Right lobe of liver (tissue), 6 donors: Measurements from ENCODE around the gene TMED3. TPM values are rescaled to one million over a fixed set of nuclear protein-coding genes. Genes with fewer than 3 reads are reported as not detected.
A peak's percentile ranks its signal among the peaks of the same experiment; 100 is the strongest.

ENCODE experiments used
- ATAC-seq, 4 donors: fragments of 200-7000 bp; cut with Tn5 transposase; one replicate each; pipeline ENCODE4 v1.9.1; 2020; ENCODE audit warnings: mild to moderate bottlenecking in 4 of 4, moderate library complexity in 4 of 4
- DNase-seq, 3 donors: peaks; one replicate each; pipeline ENCODE4 v3.0.0-alpha.2; 2020
- H3K27ac ChIP-seq, 3 donors: fragments of 200-600 bp; one replicate each; pipeline ENCODE4 v1.8.0; 2022
- H3K27me3 ChIP-seq, 2 donors: fragments of 200-600 bp; one replicate each; pipeline ENCODE4 v1.8.0; 2022
- H3K36me3 ChIP-seq, 4 donors: fragments of 200-600 bp; sonication (generic) in 1 of 4; one replicate each; pipeline versions ENCODE4 v1.5.1 to v1.8.0; 2017 to 2022; ENCODE audit warnings: control low read depth in 1 of 4
- H3K4me1 ChIP-seq, 4 donors: fragments of 200-600 bp; sonication (generic) in 1 of 4; one replicate each; pipeline versions ENCODE4 v1.5.1 to v1.8.0; 2017 to 2022; ENCODE audit warnings: control low read depth in 1 of 4
- H3K4me3 ChIP-seq, 3 donors: fragments of 200-600 bp; one replicate each; pipeline ENCODE4 v1.8.0; 2022
- H3K9me3 ChIP-seq, 4 donors: fragments of 200-600 bp; sonication (generic) in 1 of 4; one replicate each; pipeline versions ENCODE4 v1.5.1 to v1.8.0; 2017 to 2022; ENCODE audit warnings: control low read depth in 1 of 4
- CTCF ChIP-seq, 4 donors: fragments of 200-600 bp in 3 of 4; fragments of 450-650 bp in 1 of 4; IDR thresholded peaks; one replicate each; pipeline versions ENCODE4 v1.5.1 to v1.8.0; 2016 to 2022; ENCODE audit warnings: antibody characterized with exemption in 4 of 4, mild to moderate bottlenecking in 2 of 4
- POLR2A ChIP-seq: fragments of 450-650 bp; IDR thresholded peaks from one replicate; pipeline ENCODE4 v1.6.1; 2017; ENCODE audit warnings: antibody characterized with exemption, mild to moderate bottlenecking
- WGBS: methylation state at CpG from one replicate; pipeline ENCODE4 v1.1.6; 2018; ENCODE audit warnings: low coverage, low lambda C conversion rate; ENCODE audit not compliant: insufficient coverage; ENCODE audit errors: missing lambda C conversion rate; 5-methylcytosine and 5-hydroxymethylcytosine counted together
- intact Hi-C, 2 donors: fragments of 100-400 bp; cut with DNase I; formaldehyde crosslinking; loops; one replicate each; pipeline versions ENCODE4 v1.11.2 to v1.14.1; 2022
- total RNA-seq, 6 experiments: library from RNA; depleted of rRNA in 2 of 6; stranded (reverse); fragments of >200 nt in 2 of 6; fragmentation: NEBNext Ultra II Directional in 3 of 6; extraction: Animal tissue kit (Norgen Biotek cat#: 25700) in 3 of 6; gene quantifications; one replicate each; pipeline versions ENCODE4 v1.1.0 to v1.2.4, GENCODE V29; 2016 to 2023
- donor health status: DM: no; HTN: yes; CAD: no.
- donor health status: DM: no; HTN: no; CAD: no.
- donor health status: DM: no; HTN: no; CAD: no.
- donor health status: DM: no; HTN: yes; CAD: no.
- donor health status: DM: no; HTN: yes; CAD: no.

The TMED3 gene
- total RNA-seq, 6 experiments from 2014 or later, result 5.5 to 15.2 (median 8.1) TPM

- TF ChIP-seq POLR2A, result no peak
- H3K36me3 ChIP-seq, result no peaks in the 10 kb centered on the region
- no peak within 1 kb of the TSS for H3K4me3 ChIP-seq
- WGBS, result 6% methylated on average over 25 of the region's 56 CpGs
- H3K9me3 ChIP-seq, result no peaks in the 10 kb centered on the region
- intact Hi-C loops, result no loop called here
- no peaks in the 10 kb centered on the region for H3K4me1 ChIP-seq
- DNase-seq, result no peak
- no peak within 1 kb of the TSS for H3K27ac ChIP-seq
- ATAC-seq, result no peak
- H3K27me3 ChIP-seq, result peaks cover 9 to 10% of the 10 kb centered on the region in 2 donors
These were observed 28.3 kb upstream of the TMED3 start, which contains the start of gene ANKRD34C for GRCh38 chr15:79282371-79283251. TSS of gene ANKRD34C (plus strand) at chr15:79282722. CDS start at chr15:79293285, 10,563 bp downstream.

GRCh38 chr15:79283252-79284048 lies 27.5 kb upstream of the TMED3 start:
- TF ChIP-seq CTCF (IDR thresholded peaks at IDR 0.05), result no peak
- no peak for TF ChIP-seq POLR2A
- H3K9me3 ChIP-seq, result no peaks in the 10 kb centered on the region
- H3K4me3 ChIP-seq, result no peak overlapping the region
- DNase-seq (peak in 2 of 3 donors; percentile 46 to 62), ATAC-seq (peak; percentile 39 to 78 (median 54))
- WGBS, result 15% methylated on average over 22 of the region's 46 CpGs
- peaks cover 9 to 10% of the 10 kb centered on the region in 2 donors for H3K27me3 ChIP-seq
- intact Hi-C loops, result no loop called here
- H3K4me1 ChIP-seq, result no peaks in the 10 kb centered on the region
- H3K36me3 ChIP-seq, result no peaks in the 10 kb centered on the region
- H3K27ac ChIP-seq, result no peak overlapping the region

- intact Hi-C loops, result no loop called here
- WGBS, result 56% methylated on average over 6 of the region's 6 CpGs
These were observed 20.2 kb upstream of the TMED3 start for GRCh38 chr15:79290642-79291275.

GRCh38 chr15:79292011-79292410 lies 18.9 kb upstream of the TMED3 start:
- no peak for TF ChIP-seq CTCF (IDR thresholded peaks at IDR 0.05)
- TF ChIP-seq POLR2A, result no peak
- Histone ChIP-seq H3K4me1 (no peaks in the 10 kb centered on the region), H3K27me3 (no peaks in the 10 kb centered on the region), H3K4me3 (no peak overlapping the region), H3K9me3 (no peaks in the 10 kb centered on the region), H3K36me3 (no peaks in the 10 kb centered on the region), H3K27ac (no peak overlapping the region)
- no peak for ATAC-seq
- intact Hi-C loops, result no loop called here
- WGBS, result 74% methylated on average over 3 of the region's 4 CpGs
- DNase-seq, result no peak

More at GRCh38 chr15:79290642-79291275, 20.2 kb upstream of the TMED3 start:
- ATAC-seq, result no peak
- Histone ChIP-seq H3K27ac (no peak overlapping the region), H3K36me3 (no peaks in the 10 kb centered on the region), H3K27me3 (no peaks in the 10 kb centered on the region), H3K4me1 (no peaks in the 10 kb centered on the region), H3K9me3 (no peaks in the 10 kb centered on the region), H3K4me3 (no peak overlapping the region)
- TF ChIP-seq POLR2A (no peak), CTCF (IDR thresholded peaks at IDR 0.05) (no peak)
- no peak for DNase-seq
